ENCODE data around the gene SCARB2.

SCARB2 gene

GRCh38 chr4:76148142-76148865 lies 65.3 kb downstream of the SCARB2 start, which contains the start of gene NUP54:
TSS of gene NUP54 (minus strand) at chr4:76148397. CDS start at chr4:76148374, 23 bp downstream.
- DNase-seq (ENCODE audit: low spot score): peak; percentile 80

GRCh38 chr4:76147454-76148141 lies 66.0 kb downstream of the SCARB2 start:
- peak; percentile 69 for DNase-seq (ENCODE audit: low spot score)

GRCh38 chr4:76144546-76144945 lies 69.1 kb downstream of the SCARB2 start:
- no peak for DNase-seq (ENCODE audit: low spot score)

- no peak for DNase-seq (ENCODE audit: low spot score)
Observed at GRCh38 chr4:76141241-76141640, 72.4 kb downstream of the SCARB2 start.

- DNase-seq (ENCODE audit: low spot score): no peak
Observed at GRCh38 chr4:76127754-76128153, 85.9 kb downstream of the SCARB2 start.

- no peak for DNase-seq (ENCODE audit: low spot score)
Observed at GRCh38 chr4:76125816-76126215, 87.8 kb downstream of the SCARB2 start.

GRCh38 chr4:76120199-76120598 lies 93.4 kb downstream of the SCARB2 start:
- DNase-seq (ENCODE audit: low spot score): no peak

GRCh38 chr4:76117536-76117935 lies 96.1 kb downstream of the SCARB2 start:
- DNase-seq (ENCODE audit: low spot score): no peak

GRCh38 chr4:76116821-76117220 lies 96.8 kb downstream of the SCARB2 start:
- DNase-seq (ENCODE audit: low spot score): no peak
